H9 (cell line): ENCODE data around the gene TSTD2. TPM values are rescaled to one million over a fixed set of nuclear protein-coding genes. Genes with fewer than 3 reads are reported as not detected.

Source experiments
- DNase-seq: peaks from one replicate; pipeline ENCODE4 v3.0.0-alpha.2; 2017
- H2AFZ ChIP-seq: one replicate; pipeline ENCODE4 v1.6.1; 2013; ENCODE audit warnings: mild to moderate bottlenecking, low read length, control low read depth, moderate library complexity
- H2AK5ac ChIP-seq: 2 replicates; pipeline ENCODE4 v1.6.1; 2013; ENCODE audit warnings: low read length, control low read depth, mixed read lengths; ENCODE audit not compliant: insufficient read length
- H2BK120ac ChIP-seq: one replicate; pipeline ENCODE4 v1.6.1; 2013; ENCODE audit warnings: low read depth, mild to moderate bottlenecking, low read length, control low read depth, inconsistent platforms; ENCODE audit not compliant: poor library complexity, severe bottlenecking
- H2BK12ac ChIP-seq: 2 replicates; pipeline ENCODE4 v1.6.1; 2013; ENCODE audit warnings: low read length, control low read depth, mixed read lengths, low read depth; ENCODE audit not compliant: insufficient read length
- H2BK15ac ChIP-seq: 2 replicates; pipeline ENCODE4 v1.6.1; 2013; ENCODE audit warnings: low read depth, low read length, control low read depth
- H2BK20ac ChIP-seq: one replicate; pipeline ENCODE4 v1.6.1; 2013; ENCODE audit warnings: low read depth, mild to moderate bottlenecking, low read length, control low read depth, inconsistent platforms; ENCODE audit not compliant: poor library complexity, severe bottlenecking
- H2BK5ac ChIP-seq: 2 replicates; pipeline ENCODE4 v1.6.1; 2013; ENCODE audit warnings: low read length, control low read depth, mixed read lengths; ENCODE audit not compliant: insufficient read length
- H3K14ac ChIP-seq: 2 replicates; pipeline ENCODE4 v1.6.1; 2013; ENCODE audit warnings: low read length, control low read depth; ENCODE audit not compliant: insufficient read depth
- H3K18ac ChIP-seq: 2 replicates; pipeline ENCODE4 v1.6.1; 2013; ENCODE audit warnings: low read depth, mild to moderate bottlenecking, mixed read lengths, low read length, control low read depth; ENCODE audit not compliant: insufficient read length
- H3K23ac ChIP-seq: 2 replicates; pipeline ENCODE4 v1.6.1; 2013; ENCODE audit warnings: low read length, control low read depth, mixed read lengths, low read depth; ENCODE audit not compliant: insufficient read length
- H3K23me2 ChIP-seq: 2 replicates; pipeline ENCODE4 v1.6.1; 2013; ENCODE audit warnings: low read depth, mild to moderate bottlenecking, mixed read lengths, low read length, control low read depth; ENCODE audit not compliant: insufficient read length, poor library complexity, severe bottlenecking
- H3K27ac ChIP-seq: 2 replicates; pipeline ENCODE4 v1.5.1; 2013; ENCODE audit warnings: low read length, control low read depth, mixed read lengths, low read depth; ENCODE audit not compliant: insufficient read length
- H3K27me3 ChIP-seq: 2 replicates; pipeline ENCODE4 v1.6.1; 2013; ENCODE audit warnings: low read length, control low read depth, inconsistent platforms; ENCODE audit not compliant: insufficient read depth
- H3K4ac ChIP-seq: 2 replicates; pipeline ENCODE4 v1.6.1; 2013; ENCODE audit warnings: low read depth, mild to moderate bottlenecking, control low read depth, inconsistent platforms, low read length, moderate library complexity
- H3K4me1 ChIP-seq: 2 replicates; pipeline ENCODE4 v1.6.1; 2013; ENCODE audit warnings: low read length, control low read depth, inconsistent platforms; ENCODE audit not compliant: insufficient read depth
- H3K4me2 ChIP-seq: 2 replicates; pipeline ENCODE4 v1.6.1; 2013; ENCODE audit warnings: low read length, control low read depth, mixed read lengths; ENCODE audit not compliant: insufficient read length, insufficient read depth
- H3K56ac ChIP-seq: 2 replicates; pipeline ENCODE4 v1.6.1; 2013; ENCODE audit warnings: low read depth, mild to moderate bottlenecking, mixed read lengths, low read length, control low read depth; ENCODE audit not compliant: insufficient read length
- H3K79me1 ChIP-seq: 2 replicates; pipeline ENCODE4 v1.6.1; 2013; ENCODE audit warnings: low read depth, mild to moderate bottlenecking, moderate library complexity, low read length, control low read depth, inconsistent platforms; ENCODE audit not compliant: insufficient read depth, poor library complexity, severe bottlenecking
- H3K79me2 ChIP-seq: 2 replicates; pipeline ENCODE4 v1.6.1; 2013; ENCODE audit warnings: low read length, control low read depth, inconsistent platforms; ENCODE audit not compliant: insufficient read depth
- H3K9ac ChIP-seq: 2 replicates; pipeline ENCODE4 v1.6.1; 2013; ENCODE audit warnings: low read length, control low read depth, mixed read lengths; ENCODE audit not compliant: insufficient read length; ENCODE audit errors: extremely low read depth
- H3K9me3 ChIP-seq: one replicate; pipeline ENCODE4 v1.6.1; 2013; ENCODE audit warnings: low read depth, low read length, inconsistent platforms; ENCODE audit not compliant: control insufficient read depth
- H3T11ph ChIP-seq: one replicate; pipeline ENCODE4 v1.6.1; 2013; ENCODE audit warnings: mild to moderate bottlenecking, low read length, control low read depth, inconsistent platforms
- H4K20me1 ChIP-seq: one replicate; pipeline ENCODE4 v1.6.1; 2013; ENCODE audit not compliant: control insufficient read depth, insufficient read length, insufficient read depth
- H4K5ac ChIP-seq: 2 replicates; pipeline ENCODE4 v1.6.1; 2013; ENCODE audit warnings: low read depth, mild to moderate bottlenecking, mixed read lengths, low read length, control low read depth; ENCODE audit not compliant: insufficient read length
- H4K8ac ChIP-seq: replicated peaks from 2 replicates; pipeline ENCODE4 v1.6.1; 2013; ENCODE audit warnings: low read length, control low read depth, mixed read lengths, low read depth; ENCODE audit not compliant: insufficient read length
- H4K91ac ChIP-seq: 2 replicates; pipeline ENCODE4 v1.6.1; 2013; ENCODE audit warnings: low read depth, mild to moderate bottlenecking, moderate library complexity, mixed read lengths, low read length, control low read depth; ENCODE audit not compliant: insufficient read length
- H3K27ac Mint-ChIP-seq, 3 experiments: 2 replicates in 2 of 3; 3 replicates in 1 of 3; pipeline ENCODE4 v1.8.0; 2020 to 2021; ENCODE audit warnings: mixed read lengths in 3 of 3, mild to moderate bottlenecking in 1 of 3, moderate library complexity in 1 of 3
- H3K27me3 Mint-ChIP-seq: 2 replicates; pipeline ENCODE4 v1.8.0; 2021; ENCODE audit warnings: low read depth, mild to moderate bottlenecking, moderate library complexity, mixed read lengths
- H3K36me3 Mint-ChIP-seq, 3 experiments: 2 replicates in 2 of 3; 3 replicates in 1 of 3; pipeline ENCODE4 v1.8.0; 2020 to 2021; ENCODE audit warnings: low read depth in 3 of 3, mixed read lengths in 3 of 3; ENCODE audit not compliant: insufficient read depth in 1 of 3
- H3K4me1 Mint-ChIP-seq, 2 experiments: 2 replicates each; pipeline ENCODE4 v1.8.0; 2020; ENCODE audit warnings: mixed read lengths in 2 of 2
- H3K4me3 Mint-ChIP-seq, 2 experiments: 2 replicates in 1 of 2; 3 replicates in 1 of 2; pipeline ENCODE4 v1.8.0; 2020 to 2021; ENCODE audit warnings: mild to moderate bottlenecking in 2 of 2, mixed read lengths in 2 of 2, moderate library complexity in 1 of 2
- H3K9me3 Mint-ChIP-seq, 2 experiments: 2 replicates in 1 of 2; 3 replicates in 1 of 2; pipeline ENCODE4 v1.8.0; 2020; ENCODE audit warnings: mild to moderate bottlenecking in 2 of 2, mixed read lengths in 2 of 2, moderate library complexity in 1 of 2
- CTCF ChIP-seq: fragments of 200-600 bp; sonication (generic); conservative IDR thresholded peaks from 3 replicates; pipeline ENCODE4 v1.8.0; 2021; ENCODE audit warnings: antibody characterized with exemption, mild to moderate bottlenecking
- WGBS: extraction: QIAGEN DNeasy Blood & Tissue Kit; methylation state at CpG from one replicate; pipeline ENCODE4 v1.1.7; 2013; ENCODE audit warnings: missing lambda C conversion rate, low lambda C conversion rate, mixed read lengths; ENCODE audit not compliant: insufficient read length; ENCODE audit errors: extremely low coverage; 5-methylcytosine and 5-hydroxymethylcytosine counted together
- total RNA-seq: library from RNA; stranded (reverse); gene quantifications from 2 replicates; pipeline ENCODE4 v1.2.1, GENCODE V29; 2021

Gene TSTD2
- total RNA-seq, 1 experiment from 2014 or later: 23.5 TPM

GRCh38 chr9:97632248-97632984 lies 752 bp downstream of the TSTD2 start:
- H3K9ac ChIP-seq: peak overlapping the region; percentile 97
- H3T11ph ChIP-seq: peak overlapping the region; percentile 20
- no peak overlapping the region for H2AK5ac ChIP-seq
- no peaks in the 10 kb centered on the region for H3K27me3 ChIP-seq
- no peak overlapping the region for H4K91ac ChIP-seq
- peak overlapping the region; percentile 16 for H3K56ac ChIP-seq
- H4K5ac ChIP-seq: peak overlapping the region; percentile 80
- Mint-ChIP-seq H3K4me1 (peaks cover 32 to 45% of the 10 kb centered on the region in 2 experiments), H3K27me3 (no peaks in the 10 kb centered on the region), H3K36me3 (peaks cover 0 to 8% (median 0%) of the 10 kb centered on the region in 3 experiments; a peak in 2 of 7 replicates), H3K9me3 (no peaks in the 10 kb centered on the region), H3K27ac (peak overlapping the region; percentile 100), H3K4me3 (peak overlapping the region; percentile 93 to 95)
- peak overlapping the region; percentile 96 for H3K27ac ChIP-seq
- peaks cover 8% of the 10 kb centered on the region for H3K79me1 ChIP-seq
- no CpG with 5 or more reads among the region's 27 CpGs for WGBS
- no peak for TF ChIP-seq CTCF
- H3K4me2 ChIP-seq: peak overlapping the region; percentile 77
- no peaks in the 10 kb centered on the region for H3K9me3 ChIP-seq
- H2BK120ac ChIP-seq: peak overlapping the region; percentile 82
- H4K20me1 ChIP-seq: no peaks in the 10 kb centered on the region
- peak overlapping the region; percentile 21; the same call in 1 of the 2 replicates for H3K4ac ChIP-seq
- H2BK5ac ChIP-seq: no peak overlapping the region
- no peak overlapping the region for H2AFZ ChIP-seq
- H2BK20ac ChIP-seq: no peak overlapping the region
- DNase-seq: peak; percentile 67
- H3K18ac ChIP-seq: peak overlapping the region; percentile 99
- H3K79me2 ChIP-seq: peaks cover 33% of the 10 kb centered on the region
- peaks cover 11% of the 10 kb centered on the region for H3K23me2 ChIP-seq
- H3K14ac ChIP-seq: peak overlapping the region; percentile 99; the same call in 1 of the 2 replicates
- H2BK15ac ChIP-seq: no peak overlapping the region
- H2BK12ac ChIP-seq: peak overlapping the region; percentile 71
- H4K8ac ChIP-seq: no peak overlapping the region
- H3K4me1 ChIP-seq: 0 out of 2 replicates have a peak, but pooled peaks cover 6% of the 10 kb centered on the region
- H3K23ac ChIP-seq: no peak overlapping the region
